ENCODE data around the gene CYSLTR2.

Gene CYSLTR2

GRCh38 chr13:48644141-48644540, 9.6 kb upstream of the CYSLTR2 start:
- no peaks in the 10 kb centered on the region for H3K9me3 ChIP-seq (ENCODE audit: severe bottlenecking)
- H3K27ac ChIP-seq, result no peak overlapping the region
- no peaks in the 10 kb centered on the region for H3K36me3 ChIP-seq
- no peak for DNase-seq
- no peak overlapping the region for H3K4me3 ChIP-seq (ENCODE audit: low read depth, low read length)
- no peak for TF ChIP-seq CTCF (IDR thresholded peaks at IDR 0.05; ENCODE audit: low read depth, low read length)
- no peaks in the 10 kb centered on the region for H3K27me3 ChIP-seq (ENCODE audit: insufficient read depth, low read depth, severe bottlenecking)

DNA sequence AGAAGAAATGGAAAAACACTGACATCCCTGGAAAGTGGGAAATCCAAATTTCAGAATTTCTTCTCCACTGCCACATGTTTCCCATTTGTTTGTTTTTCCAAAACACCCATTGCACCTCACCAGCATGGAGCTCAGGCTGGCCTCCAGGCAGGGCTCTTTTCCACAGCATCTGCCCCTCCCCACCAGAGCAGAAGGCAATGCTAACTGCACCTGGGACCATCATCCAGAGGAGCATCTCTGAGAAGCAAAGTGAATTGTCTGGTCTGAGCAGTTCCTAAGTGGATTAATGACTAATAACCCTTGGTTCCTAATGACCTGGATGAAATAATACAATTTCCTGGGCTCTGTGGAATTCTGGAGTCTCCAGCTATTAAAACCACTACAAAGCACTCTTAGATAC, 8.8 kb upstream of the CYSLTR2 start:
- Histone ChIP-seq H3K36me3 (no peaks in the 10 kb centered on the region), H3K27ac (no peak overlapping the region), H3K9me3 (ENCODE audit: severe bottlenecking) (no peaks in the 10 kb centered on the region), H3K4me3 (ENCODE audit: low read depth, low read length) (no peak overlapping the region), H3K27me3 (ENCODE audit: insufficient read depth, low read depth, severe bottlenecking) (no peaks in the 10 kb centered on the region)
- no peak for TF ChIP-seq CTCF (IDR thresholded peaks at IDR 0.05; ENCODE audit: low read depth, low read length)
- DNase-seq, result no peak

- Histone ChIP-seq H3K9me3 (ENCODE audit: severe bottlenecking) (no peaks in the 10 kb centered on the region), H3K27ac (no peak overlapping the region), H3K4me3 (ENCODE audit: low read depth, low read length) (no peak overlapping the region), H3K27me3 (ENCODE audit: insufficient read depth, low read depth, severe bottlenecking) (no peaks in the 10 kb centered on the region), H3K36me3 (no peaks in the 10 kb centered on the region)
- DNase-seq, result no peak
- no peak for TF ChIP-seq CTCF (IDR thresholded peaks at IDR 0.05; ENCODE audit: low read depth, low read length)
Measured at GRCh38 chr13:48645845-48646244, 7.9 kb upstream of the CYSLTR2 start.

DNA sequence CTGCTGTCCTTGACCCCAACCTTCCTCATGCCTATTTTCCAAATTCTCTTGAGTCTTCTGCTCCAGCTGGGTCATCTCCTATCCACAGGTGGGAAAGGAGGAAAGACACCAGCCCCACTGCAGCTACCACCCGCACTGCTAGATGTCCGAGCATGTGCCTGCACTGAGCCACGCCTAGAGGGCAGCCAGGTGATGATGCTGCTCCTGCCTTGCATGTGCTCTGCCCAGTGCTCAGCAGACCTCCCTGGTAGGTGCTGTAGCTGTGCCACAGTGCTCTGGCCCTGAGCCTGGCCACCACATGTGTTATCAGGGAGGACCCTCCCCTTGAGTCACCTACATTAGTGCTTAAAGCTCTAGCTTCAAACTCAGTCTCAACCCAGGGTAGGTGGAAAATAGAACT, 6.9 kb upstream of the CYSLTR2 start:
- Histone ChIP-seq H3K36me3 (no peaks in the 10 kb centered on the region), H3K4me3 (ENCODE audit: low read depth, low read length) (no peak overlapping the region), H3K9me3 (ENCODE audit: severe bottlenecking) (no peaks in the 10 kb centered on the region), H3K27me3 (ENCODE audit: insufficient read depth, low read depth, severe bottlenecking) (no peaks in the 10 kb centered on the region), H3K27ac (no peak overlapping the region)
- no peak for TF ChIP-seq CTCF (IDR thresholded peaks at IDR 0.05; ENCODE audit: low read depth, low read length)
- DNase-seq, result no peak

- Histone ChIP-seq H3K4me3 (ENCODE audit: low read depth, low read length) (no peak overlapping the region), H3K27me3 (ENCODE audit: insufficient read depth, low read depth, severe bottlenecking) (no peaks in the 10 kb centered on the region), H3K9me3 (ENCODE audit: severe bottlenecking) (no peaks in the 10 kb centered on the region), H3K27ac (no peak overlapping the region), H3K36me3 (no peaks in the 10 kb centered on the region)
- DNase-seq, result no peak
- TF ChIP-seq CTCF (IDR thresholded peaks at IDR 0.05; ENCODE audit: low read depth, low read length), result no peak
Measured at GRCh38 chr13:48647625-48648024, 6.1 kb upstream of the CYSLTR2 start.

DNA sequence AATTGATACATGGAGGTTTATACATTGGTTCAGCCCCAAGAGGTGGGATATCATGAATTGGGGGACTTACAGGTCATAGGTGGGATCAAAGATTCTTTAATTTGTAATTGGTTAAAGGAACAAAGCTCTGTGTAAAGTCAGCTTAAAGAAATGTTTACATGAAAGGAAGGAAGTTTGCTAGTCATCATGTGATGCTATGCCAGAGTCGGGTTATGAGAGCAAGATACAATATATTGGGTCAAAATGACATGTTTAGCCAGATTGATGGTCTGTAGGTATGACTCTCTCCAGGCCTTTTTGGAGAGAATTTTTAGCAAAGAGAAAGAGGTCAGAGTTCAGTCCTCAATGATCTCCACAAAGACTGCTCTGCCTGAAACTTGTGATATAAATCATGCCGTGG, 5.3 kb upstream of the CYSLTR2 start:
- Histone ChIP-seq H3K4me3 (ENCODE audit: low read depth, low read length) (no peak overlapping the region), H3K9me3 (ENCODE audit: severe bottlenecking) (no peaks in the 10 kb centered on the region), H3K36me3 (no peaks in the 10 kb centered on the region), H3K27ac (no peak overlapping the region), H3K27me3 (ENCODE audit: insufficient read depth, low read depth, severe bottlenecking) (no peaks in the 10 kb centered on the region)
- TF ChIP-seq CTCF (IDR thresholded peaks at IDR 0.05; ENCODE audit: low read depth, low read length), result no peak
- no peak for DNase-seq

All from WERI-Rb-1 (cell line).